Right renal cortex interstitium (tissue), 3 donors: Measurements from ENCODE around the gene B9D2. TPM values are rescaled to one million over a fixed set of nuclear protein-coding genes. Genes with fewer than 3 reads are reported as not detected.

Source experiments
- DNase-seq, 3 donors: peaks; one replicate each; pipeline ENCODE4 v3.0.0-alpha.2; 2013; ENCODE audit warnings: low read depth in 3 of 3, low spot score in 2 of 3
- polyA plus RNA-seq, 3 donors: library from polyadenylated mRNA; unstranded; fragments of 120-200 nt; gene quantifications; one replicate each; pipeline ENCODE4 v1.2.1, GENCODE V29; 2013; ENCODE audit not compliant: insufficient read length in 3 of 3

B9D2 gene
- polyA plus RNA-seq, 3 donors = 5.5 to 7.9 (median 6.1) TPM

DNA sequence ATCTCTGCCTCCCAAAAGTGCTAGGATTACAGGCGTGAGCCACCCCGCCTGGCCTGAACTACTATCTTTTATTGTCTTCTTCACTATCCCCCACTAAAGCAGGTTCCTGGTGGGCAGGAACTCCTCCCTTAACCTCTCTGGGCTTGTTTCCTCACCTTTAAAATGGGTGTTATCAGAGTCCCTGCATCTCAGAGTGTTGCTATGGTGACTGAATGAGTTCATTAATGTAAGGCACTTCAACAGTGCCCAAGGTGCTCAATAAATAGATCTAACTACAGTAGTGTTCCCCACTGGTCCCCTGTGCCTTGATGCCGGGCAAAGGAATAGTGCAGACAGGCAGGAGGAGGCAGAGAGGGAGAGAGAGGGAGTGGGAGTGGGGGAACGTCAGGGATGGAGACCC is 33.5 kb downstream of the B9D2 start:
- no peak for DNase-seq

DNA sequence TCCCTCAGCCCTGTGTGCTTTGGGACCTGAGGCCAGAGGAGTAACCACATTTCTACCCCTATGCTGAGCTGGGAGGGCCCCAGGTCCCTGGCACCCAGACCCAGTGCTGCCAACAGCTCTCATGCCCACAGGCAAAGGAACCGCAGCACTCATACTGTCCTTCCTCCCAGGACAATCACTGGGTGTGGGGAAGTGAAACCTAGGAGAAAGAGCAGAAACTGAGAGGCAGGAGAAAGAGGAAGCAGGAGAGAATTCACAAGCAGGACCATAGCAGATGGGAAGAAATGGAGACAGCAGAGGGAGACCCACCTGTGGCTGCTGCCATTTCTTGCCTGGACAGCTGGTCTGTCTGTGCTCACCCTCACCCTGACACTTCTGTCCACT is 35.1 kb downstream of the B9D2 start:
- no peak for DNase-seq

GRCh38 chr19:41328157-41328841 is 35.6 kb downstream of the B9D2 start:
- DNase-seq = no peak

- no peak for DNase-seq
Observed at GRCh38 chr19:41327576-41328156, 36.3 kb downstream of the B9D2 start.

DNA sequence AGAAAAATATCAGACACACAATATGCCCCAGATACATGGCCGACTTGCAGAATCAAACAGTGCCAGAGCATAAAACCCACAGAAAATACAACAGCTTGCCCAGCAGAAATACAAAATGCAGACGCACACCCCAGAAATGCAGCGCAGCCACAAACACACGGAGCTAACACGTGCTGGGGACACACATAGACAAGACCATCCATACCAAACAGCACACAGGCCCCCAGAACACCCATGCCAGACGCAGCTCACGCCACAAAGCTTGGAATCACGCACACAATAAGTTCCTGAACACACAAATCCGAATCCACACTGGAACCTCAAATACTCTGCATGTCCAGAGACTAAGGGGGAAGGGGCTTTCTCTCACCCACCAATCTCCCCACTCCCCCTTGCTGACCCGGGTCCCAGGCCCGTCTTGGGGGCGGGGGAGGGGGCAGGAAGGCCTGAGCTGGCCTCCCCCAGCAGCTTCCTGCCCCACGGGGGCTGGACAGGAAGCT is 36.8 kb downstream of the B9D2 start:
- DNase-seq = no peak

DNA sequence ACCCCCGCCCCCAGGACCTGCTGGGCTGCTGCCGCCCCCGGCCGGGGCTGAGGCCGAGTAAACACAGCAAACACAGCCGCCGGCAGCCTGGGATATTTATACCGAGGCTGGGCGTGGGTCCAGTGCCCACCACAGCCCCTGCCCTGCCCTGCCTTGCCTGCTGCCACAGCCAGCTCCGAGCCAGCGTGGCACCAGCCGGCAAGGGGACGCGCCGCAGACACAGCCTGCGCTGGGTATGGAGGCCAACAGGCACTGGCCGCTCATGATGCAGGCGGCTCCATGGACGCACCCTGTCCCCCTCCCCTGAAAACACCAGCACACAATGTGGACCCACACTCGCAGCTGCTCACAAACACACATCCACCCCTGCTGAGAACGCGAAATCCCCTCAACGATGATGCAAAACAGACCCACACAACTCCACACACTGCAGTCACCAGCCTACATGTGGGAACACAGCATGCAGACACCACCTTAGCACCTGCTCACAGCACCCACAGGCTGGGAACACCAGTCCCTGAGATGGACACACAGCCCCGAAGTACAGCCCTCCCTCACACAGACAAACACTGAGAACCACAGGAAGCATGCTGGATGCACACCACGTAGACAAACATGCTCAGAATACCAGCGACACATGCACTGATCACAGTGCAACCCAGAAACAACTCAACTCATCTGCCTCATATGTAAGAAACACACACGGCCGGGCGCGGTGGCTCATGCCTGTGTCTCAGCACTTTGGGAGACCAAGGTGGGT is 37.8 kb downstream of the B9D2 start:
- no peak for DNase-seq

DNA sequence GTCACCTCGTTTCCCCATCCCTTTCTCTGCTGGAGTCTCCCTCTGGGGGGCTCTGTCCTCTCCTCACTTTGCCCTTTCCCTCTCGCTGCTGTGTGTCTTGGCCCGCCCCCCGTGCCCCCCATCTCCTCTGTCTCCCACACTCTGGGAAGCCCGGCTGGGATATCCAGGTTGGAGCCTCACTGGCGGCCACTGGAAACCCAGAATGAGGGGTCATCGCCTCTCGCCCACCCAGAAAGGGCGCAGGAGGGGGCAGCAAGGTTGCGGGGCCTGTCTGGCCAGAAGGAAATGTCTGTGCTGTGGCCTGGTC is 38.4 kb downstream of the B9D2 start:
- DNase-seq = no peak

DNA sequence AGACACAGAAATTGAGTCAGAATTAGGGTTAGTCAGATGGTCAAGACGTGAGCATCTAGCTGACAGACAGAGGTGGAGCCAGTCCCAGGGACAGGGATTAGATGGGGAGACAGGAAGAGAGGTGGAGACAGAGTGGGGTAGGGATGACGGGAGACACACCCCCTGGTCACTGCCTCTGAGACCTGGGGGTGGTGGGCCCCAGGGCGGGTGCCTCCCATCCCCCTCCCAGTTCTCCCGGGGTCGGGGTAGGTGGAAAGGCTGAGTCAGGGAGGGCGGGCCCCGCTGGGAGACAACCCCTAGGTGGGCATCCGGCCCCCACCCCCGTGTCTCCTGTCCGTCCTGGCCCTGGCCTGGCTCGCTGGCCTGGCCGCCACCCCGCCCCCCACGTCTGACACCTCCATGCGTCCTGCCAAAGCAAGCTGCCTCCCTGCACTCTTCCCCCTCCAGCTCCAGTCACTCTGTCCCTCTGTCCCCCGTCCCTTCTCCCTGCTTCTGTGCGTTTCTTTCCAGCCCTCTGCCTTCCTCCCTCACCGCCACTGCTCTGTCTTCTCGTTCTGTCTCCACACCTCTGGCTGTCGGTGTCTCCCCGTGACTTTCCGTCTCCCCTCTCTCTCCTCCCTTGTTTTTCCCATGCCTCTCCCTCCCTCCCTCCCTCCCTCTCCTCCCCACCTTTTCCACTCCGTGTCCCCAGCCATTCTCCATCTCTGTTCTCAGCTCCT is 38.9 kb downstream of the B9D2 start:
- no peak for DNase-seq

DNA sequence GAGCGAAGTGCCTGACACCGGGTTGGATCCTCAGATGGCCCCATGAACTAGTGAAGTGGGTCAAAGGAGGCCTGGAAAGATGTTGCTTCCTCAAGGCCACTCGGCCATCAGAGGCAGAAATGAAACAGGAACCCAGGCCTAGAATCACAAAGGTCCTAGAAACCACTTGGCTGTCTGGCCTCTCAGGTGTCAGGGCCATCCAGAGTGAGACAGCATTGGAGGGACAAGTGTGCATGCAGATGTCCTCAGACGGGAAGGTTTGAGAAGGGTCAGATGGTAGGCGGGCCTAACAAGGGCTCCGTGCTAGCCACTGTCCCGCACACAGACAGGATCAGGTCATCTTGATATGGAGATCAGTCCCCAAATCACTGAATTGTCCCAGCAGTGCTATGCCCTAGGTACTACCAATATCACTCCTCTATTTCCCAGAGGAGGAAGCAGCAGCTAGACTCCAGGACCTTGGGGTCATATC is 39.7 kb downstream of the B9D2 start:
- DNase-seq = no peak

- no peak for DNase-seq
Observed at GRCh38 chr19:41323430-41324125, 40.4 kb downstream of the B9D2 start.

- no peak for DNase-seq
Observed at GRCh38 chr19:41323023-41323422, 40.9 kb downstream of the B9D2 start.

DNA sequence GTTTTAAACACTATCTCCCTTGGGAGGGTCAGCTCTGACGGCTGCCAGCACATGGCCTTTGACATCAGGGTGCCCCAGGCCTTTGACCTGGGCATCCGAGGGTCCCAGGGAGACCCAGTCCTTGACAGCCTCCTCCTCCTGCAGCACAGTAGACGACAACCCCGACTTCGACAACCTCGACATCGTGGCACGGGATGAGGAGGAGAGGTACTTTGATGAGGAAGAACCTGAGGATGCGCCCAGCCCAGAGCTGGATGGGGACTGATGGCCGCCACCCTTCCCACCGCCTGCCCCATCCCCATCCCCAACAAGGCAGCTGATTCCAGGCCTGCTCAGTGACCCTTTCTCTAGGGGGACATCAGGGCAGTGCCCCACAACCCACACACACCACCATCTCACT is 41.5 kb downstream of the B9D2 start:
- no peak for DNase-seq

GRCh38 chr19:41321600-41322270 is 42.2 kb downstream of the B9D2 start:
- DNase-seq = no peak

- DNase-seq = no peak
Observed at GRCh38 chr19:41321204-41321599, 42.7 kb downstream of the B9D2 start.

DNA sequence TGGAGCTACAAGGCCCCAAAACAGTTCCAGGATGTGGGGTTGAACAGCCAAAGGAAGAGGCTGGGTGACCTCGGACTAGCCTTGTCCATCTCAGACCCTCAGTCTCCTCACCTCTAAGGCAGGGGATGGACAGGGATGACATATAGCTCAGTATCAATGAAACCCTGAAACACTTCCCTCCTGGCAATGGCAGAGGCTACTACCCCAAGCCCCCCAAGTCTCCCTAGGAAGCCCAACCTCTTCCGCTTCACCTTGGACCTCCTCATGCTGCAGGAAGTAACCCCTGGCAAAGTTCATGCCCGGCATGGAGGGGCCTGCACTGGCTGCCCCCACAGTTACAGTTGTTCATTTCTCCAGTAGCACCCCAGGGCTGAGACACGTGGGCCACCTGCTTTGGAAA is 43.4 kb downstream of the B9D2 start:
- DNase-seq = no peak

DNA sequence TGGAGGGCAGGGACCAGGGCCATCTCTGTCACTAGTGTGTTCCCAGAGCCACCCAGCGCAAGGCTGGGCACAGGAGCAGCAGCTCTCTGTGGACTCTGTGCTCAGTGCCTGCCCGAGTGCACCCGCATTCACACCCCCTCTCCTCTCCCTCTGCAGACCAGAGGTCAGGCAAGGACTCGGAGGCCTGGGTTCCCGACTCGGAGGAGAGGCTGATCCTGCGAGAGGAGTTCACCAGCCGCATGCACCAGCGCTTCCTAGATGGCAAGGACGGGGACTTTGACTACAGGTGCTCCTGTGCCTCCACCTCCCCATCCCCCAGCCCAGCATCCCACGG is 43.8 kb downstream of the B9D2 start:
- no peak for DNase-seq

- no peak for DNase-seq
Observed at GRCh38 chr19:41319500-41320184, 44.3 kb downstream of the B9D2 start.

DNA sequence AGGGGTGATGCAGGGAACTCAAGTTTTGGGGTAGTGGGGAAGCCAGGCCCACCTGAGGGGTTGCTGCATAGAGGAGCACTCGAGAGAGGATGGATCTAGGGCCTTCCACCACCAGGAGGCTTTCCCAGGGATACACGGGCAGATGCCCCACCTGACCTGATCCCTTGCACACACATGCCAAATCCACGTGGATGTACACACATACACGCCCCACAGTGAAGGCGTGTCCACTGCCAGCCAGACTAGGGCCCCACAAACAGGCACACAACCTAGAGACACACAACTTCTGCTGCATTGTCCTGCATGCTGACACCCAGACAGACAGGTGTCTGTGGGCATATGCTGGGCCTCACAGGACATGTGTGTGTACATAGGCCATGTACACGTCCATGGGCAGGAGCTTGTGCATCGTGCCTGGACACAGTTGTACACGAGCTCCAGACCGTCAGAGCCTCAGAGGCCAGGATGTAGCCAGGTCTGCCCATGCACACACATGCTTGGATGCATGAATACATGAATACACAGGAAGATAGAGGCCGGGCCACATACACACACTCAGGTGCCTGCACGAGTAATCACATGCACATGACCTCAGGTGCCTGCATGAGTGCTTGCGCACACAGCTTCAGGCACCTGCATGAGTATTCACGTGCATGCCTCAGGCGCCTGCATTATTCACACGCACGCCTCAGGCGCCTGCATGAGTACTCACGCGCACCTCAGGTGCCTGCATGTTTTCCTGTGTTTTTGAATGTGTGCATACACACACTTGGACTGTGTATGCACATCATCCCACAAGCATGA is 45.1 kb downstream of the B9D2 start:
- DNase-seq = no peak
